ENCODE results near the gene KCNAB3.

The KCNAB3 gene

GRCh38 chr17:7951143-7951792 lies 21.6 kb upstream of the KCNAB3 start:
- H3K27me3 Mint-ChIP-seq = no peaks in the 10 kb centered on the region
- peaks cover 13% of the 10 kb centered on the region for H3K4me1 Mint-ChIP-seq
- H3K4me3 Mint-ChIP-seq = peak overlapping the region; percentile 15
- peak; percentile 89 for ATAC-seq
- peaks cover 35% of the 10 kb centered on the region for H3K36me3 Mint-ChIP-seq (ENCODE audit: low read depth)
- no peaks in the 10 kb centered on the region for H3K9me3 Mint-ChIP-seq
- peak; percentile 20 for DNase-seq
- peak overlapping the region; percentile 76 for H3K27ac Mint-ChIP-seq

DNA sequence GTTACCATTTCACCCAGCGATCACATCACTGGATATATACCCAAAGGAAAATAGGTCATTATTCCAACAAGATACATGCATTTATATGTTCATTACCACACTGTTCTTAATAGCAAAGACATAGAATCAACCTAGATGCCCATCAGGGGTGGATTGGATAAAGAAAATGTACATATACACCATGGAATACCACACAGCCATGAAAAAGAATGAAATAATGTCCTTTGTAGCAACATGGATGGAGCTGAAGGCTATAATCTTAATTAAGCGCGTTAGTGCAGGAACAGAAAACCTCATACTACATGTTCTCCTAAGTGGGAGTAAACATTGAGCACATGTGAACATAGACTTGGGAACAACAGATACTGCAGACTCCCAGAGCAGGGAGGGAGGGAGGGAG lies 20.9 kb upstream of the KCNAB3 start:
- no peak overlapping the region for H3K27ac Mint-ChIP-seq
- no peak for DNase-seq
- H3K27me3 Mint-ChIP-seq = no peaks in the 10 kb centered on the region
- ATAC-seq = no peak
- peaks cover 40% of the 10 kb centered on the region for H3K36me3 Mint-ChIP-seq (ENCODE audit: low read depth)
- H3K4me3 Mint-ChIP-seq = no peak overlapping the region
- H3K9me3 Mint-ChIP-seq = no peaks in the 10 kb centered on the region
- peaks cover 13% of the 10 kb centered on the region for H3K4me1 Mint-ChIP-seq

- Mint-ChIP-seq H3K27me3 (no peaks in the 10 kb centered on the region), H3K27ac (no peak overlapping the region), H3K4me1 (peaks cover 13% of the 10 kb centered on the region), H3K9me3 (no peaks in the 10 kb centered on the region), H3K4me3 (no peak overlapping the region), H3K36me3 (ENCODE audit: low read depth) (peaks cover 58% of the 10 kb centered on the region)
- DNase-seq = no peak
- ATAC-seq = no peak
These were observed 18.0 kb upstream of the KCNAB3 start for GRCh38 chr17:7947651-7948050.

GRCh38 chr17:7946441-7946840 lies 16.8 kb upstream of the KCNAB3 start:
- Mint-ChIP-seq H3K27ac (no peak overlapping the region), H3K27me3 (no peaks in the 10 kb centered on the region)

GRCh38 chr17:7945651-7946050 lies 16.0 kb upstream of the KCNAB3 start:
- H3K27ac Mint-ChIP-seq = no peak overlapping the region
- ATAC-seq (no peak), DNase-seq (no peak)
- H3K4me1 Mint-ChIP-seq = peaks cover 2% of the 10 kb centered on the region
- H3K9me3 Mint-ChIP-seq = no peaks in the 10 kb centered on the region
- H3K36me3 Mint-ChIP-seq (ENCODE audit: low read depth) = peaks cover 69% of the 10 kb centered on the region
- no peak overlapping the region for H3K4me3 Mint-ChIP-seq
- no peaks in the 10 kb centered on the region for H3K27me3 Mint-ChIP-seq

More at GRCh38 chr17:7946441-7946840, 16.8 kb upstream of the KCNAB3 start:
- Mint-ChIP-seq H3K36me3 (ENCODE audit: low read depth) (peaks cover 65% of the 10 kb centered on the region), H3K4me1 (peaks cover 9% of the 10 kb centered on the region), H3K9me3 (no peaks in the 10 kb centered on the region), H3K4me3 (no peak overlapping the region)
- ATAC-seq (no peak), DNase-seq (no peak)

GRCh38 chr17:7944326-7944725 lies 14.7 kb upstream of the KCNAB3 start:
- Mint-ChIP-seq H3K27ac (no peak overlapping the region), H3K4me3 (no peak overlapping the region), H3K36me3 (ENCODE audit: low read depth) (peaks cover 70% of the 10 kb centered on the region), H3K27me3 (no peaks in the 10 kb centered on the region), H3K9me3 (no peaks in the 10 kb centered on the region), H3K4me1 (no peaks in the 10 kb centered on the region)
- DNase-seq (no peak), ATAC-seq (no peak)

DNA sequence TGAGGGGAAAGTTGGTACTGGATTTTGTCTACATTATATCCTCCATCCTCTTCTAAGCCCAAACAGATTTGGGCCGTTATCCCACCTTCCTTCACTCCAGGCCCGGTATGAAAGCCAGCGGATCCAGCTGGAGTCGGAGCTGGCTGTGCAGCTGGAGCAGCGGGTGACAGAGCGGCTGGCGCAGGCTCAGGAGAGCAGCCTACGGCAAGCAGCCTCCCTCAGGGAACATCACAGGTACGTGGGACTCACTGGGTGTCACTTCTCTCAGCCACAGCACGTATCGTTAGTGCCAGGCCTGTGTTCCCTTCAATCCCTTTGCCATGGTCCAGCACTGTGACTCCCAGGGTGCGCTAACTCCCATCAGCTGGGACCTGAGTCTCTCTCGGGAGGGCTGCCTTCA lies 13.6 kb upstream of the KCNAB3 start:
- Mint-ChIP-seq H3K9me3 (no peaks in the 10 kb centered on the region), H3K27me3 (no peaks in the 10 kb centered on the region), H3K36me3 (ENCODE audit: low read depth) (peaks cover 67% of the 10 kb centered on the region), H3K4me3 (no peak overlapping the region), H3K27ac (no peak overlapping the region), H3K4me1 (no peaks in the 10 kb centered on the region)
- no peak for ATAC-seq
- no peak for DNase-seq

GRCh38 chr17:7940743-7941142 lies 11.1 kb upstream of the KCNAB3 start:
- DNase-seq (no peak), ATAC-seq (no peak)
- H3K4me3 Mint-ChIP-seq = no peak overlapping the region
- no peak overlapping the region for H3K27ac Mint-ChIP-seq
- H3K9me3 Mint-ChIP-seq = no peaks in the 10 kb centered on the region
- H3K4me1 Mint-ChIP-seq = no peaks in the 10 kb centered on the region
- no peaks in the 10 kb centered on the region for H3K27me3 Mint-ChIP-seq
- peaks cover 63% of the 10 kb centered on the region for H3K36me3 Mint-ChIP-seq (ENCODE audit: low read depth)

GRCh38 chr17:7940034-7940433 lies 10.4 kb upstream of the KCNAB3 start:
- H3K36me3 Mint-ChIP-seq (ENCODE audit: low read depth) = peaks cover 67% of the 10 kb centered on the region
- H3K4me1 Mint-ChIP-seq = peaks cover 3% of the 10 kb centered on the region
- no peak for DNase-seq
- no peaks in the 10 kb centered on the region for H3K9me3 Mint-ChIP-seq
- H3K4me3 Mint-ChIP-seq = no peak overlapping the region
- H3K27ac Mint-ChIP-seq = no peak overlapping the region
- no peaks in the 10 kb centered on the region for H3K27me3 Mint-ChIP-seq
- ATAC-seq = no peak

GRCh38 chr17:7935859-7936258 lies 6.2 kb upstream of the KCNAB3 start:
- Mint-ChIP-seq H3K27me3 (no peaks in the 10 kb centered on the region), H3K36me3 (ENCODE audit: low read depth) (peaks cover 39% of the 10 kb centered on the region), H3K4me1 (peaks cover 33% of the 10 kb centered on the region), H3K9me3 (no peaks in the 10 kb centered on the region), H3K4me3 (no peak overlapping the region), H3K27ac (no peak overlapping the region)
- no peak for DNase-seq
- no peak for ATAC-seq

GRCh38 chr17:7932949-7933348 lies 3.3 kb upstream of the KCNAB3 start:
- peak overlapping the region; percentile 95 for H3K4me3 Mint-ChIP-seq
- ATAC-seq = peak; percentile 11
- no peaks in the 10 kb centered on the region for H3K27me3 Mint-ChIP-seq
- H3K4me1 Mint-ChIP-seq = peaks cover 38% of the 10 kb centered on the region
- H3K36me3 Mint-ChIP-seq (ENCODE audit: low read depth) = peaks cover 24% of the 10 kb centered on the region
- H3K9me3 Mint-ChIP-seq = no peaks in the 10 kb centered on the region
- DNase-seq = peak; percentile 35
- H3K27ac Mint-ChIP-seq = peak overlapping the region; percentile 96

- Mint-ChIP-seq H3K9me3 (no peaks in the 10 kb centered on the region), H3K27me3 (no peaks in the 10 kb centered on the region), H3K4me3 (peak overlapping the region; percentile 95), H3K36me3 (ENCODE audit: low read depth) (peaks cover 24% of the 10 kb centered on the region), H3K4me1 (peaks cover 38% of the 10 kb centered on the region), H3K27ac (peak overlapping the region; percentile 96)
- DNase-seq (peak; percentile 22), ATAC-seq (peak; percentile 17)
These were observed 2.8 kb upstream of the KCNAB3 start for GRCh38 chr17:7932483-7932891.

GRCh38 chr17:7931709-7932482 lies 2.2 kb upstream of the KCNAB3 start, which contains the start of the genes CNTROB and TRAPPC1:
TSS of gene CNTROB (plus strand) at chr17:7932206. CDS start at chr17:7933080, 874 bp downstream.
TSS of gene TRAPPC1 (minus strand) at chr17:7931946. CDS start at chr17:7931829, 117 bp downstream.
- Mint-ChIP-seq H3K36me3 (ENCODE audit: low read depth) (peaks cover 20% of the 10 kb centered on the region), H3K4me3 (peak within 1 kb of the TSS; percentile 95), H3K27me3 (no peaks in the 10 kb centered on the region), H3K27ac (peak within 1 kb of the TSS; percentile 96), H3K4me1 (peaks cover 38% of the 10 kb centered on the region), H3K9me3 (no peaks in the 10 kb centered on the region)
- DNase-seq (peak; percentile 99), ATAC-seq (peak; percentile 98)

GRCh38 chr17:7930841-7931631 lies 1.4 kb upstream of the KCNAB3 start:
- Mint-ChIP-seq H3K36me3 (ENCODE audit: low read depth) (peaks cover 12% of the 10 kb centered on the region), H3K4me1 (peaks cover 38% of the 10 kb centered on the region), H3K27ac (peak overlapping the region; percentile 96), H3K27me3 (no peaks in the 10 kb centered on the region), H3K4me3 (peak overlapping the region; percentile 95), H3K9me3 (no peaks in the 10 kb centered on the region)
- no peak for DNase-seq
- ATAC-seq = no peak

Measured in activated naive CD8-positive, alpha-beta T cell treated with anti-CD3 and anti-CD28 coated beads, Interleukin-2, amount 50 U/mL, for 24 hours (primary cell).